Head of caudate nucleus (tissue), 42 donors: Measurements from ENCODE around the gene CTDSPL.
"Not testable (repeated sequence)": the region's sequence is repeated elsewhere in the genome, so short reads cannot be mapped to it uniquely, and the experiment has no call there.

Experiments
- DNase-seq, 42 donors: peaks; one replicate each; pipeline versions ENCODE4 v3.0.0 to v3.0.0-alpha.2; 2020 to 2021; ENCODE audit warnings: mixed read lengths in 7 of 42
- intact Hi-C: fragments of 100-400 bp; cut with DNase I; formaldehyde crosslinking; loops from one replicate; pipeline ENCODE4 v1.15.0; 2022

Gene CTDSPL

GRCh38 chr3:37973246-37974054, 111.8 kb downstream of the CTDSPL start:
- peak in 1 of 42 donors; percentile 40 for DNase-seq

GRCh38 chr3:37974121-37975083, 112.7 kb downstream of the CTDSPL start:
- intact Hi-C loops, result no loop called here
- peak in 41 of 42 donors; percentile 58 to 92 (median 77) for DNase-seq

More at GRCh38 chr3:37973246-37974054, 111.8 kb downstream of the CTDSPL start:
- intact Hi-C loops, result no loop called here

GRCh38 chr3:37979541-37980461, 118.1 kb downstream of the CTDSPL start:
- peak in 2 of 42 donors; percentile 15 to 16 for DNase-seq
- intact Hi-C loops, result no loop called here

GRCh38 chr3:37980462-37981347, 119.0 kb downstream of the CTDSPL start:
- intact Hi-C loops, result no loop called here

GRCh38 chr3:37981348-37981664, 119.6 kb downstream of the CTDSPL start:
- intact Hi-C loops, result no loop called here
- DNase-seq, result peak in 1 of 42 donors; percentile 10

More at GRCh38 chr3:37980462-37981347, 119.0 kb downstream of the CTDSPL start:
- DNase-seq, result peak in 2 of 42 donors; percentile 11 to 19

- intact Hi-C loops, result no loop called here
- DNase-seq, result peak in 1 of 42 donors; percentile 10
Observed at GRCh38 chr3:37982331-37982730, 120.7 kb downstream of the CTDSPL start.

GRCh38 chr3:37984051-37984450, 122.4 kb downstream of the CTDSPL start:
- DNase-seq, result peak in 5 of 42 donors; percentile 15 to 35 (median 20)
- intact Hi-C loops, result no loop called here

GRCh38 chr3:37984596-37984995, 122.9 kb downstream of the CTDSPL start:
- peak in 4 of 42 donors; percentile 15 to 23 (median 22) for DNase-seq
- intact Hi-C loops, result no loop called here

- DNase-seq, result peak in 6 of 42 donors; percentile 5 to 35 (median 12)
- intact Hi-C loops, result no loop called here
Observed at GRCh38 chr3:37985637-37986320, 124.1 kb downstream of the CTDSPL start.

GRCh38 chr3:37986479-37987314, 125.0 kb downstream of the CTDSPL start:
- intact Hi-C loops, result no loop called here
- DNase-seq, result peak in 8 of 42 donors; percentile 4 to 35 (median 14)

- intact Hi-C loops, result no loop called here
- peak in 5 of 42 donors; percentile 8 to 32 (median 18) for DNase-seq
Observed at GRCh38 chr3:37987315-37987697, 125.6 kb downstream of the CTDSPL start.

- intact Hi-C loops, result no loop called here
- peak in 4 of 42 donors; percentile 6 to 26 (median 9) for DNase-seq
Observed at GRCh38 chr3:37987751-37988179, 126.1 kb downstream of the CTDSPL start.

- peak in 4 of 42 donors; percentile 10 to 39 (median 10) for DNase-seq
Observed at GRCh38 chr3:37988376-37988775, 126.7 kb downstream of the CTDSPL start.

GRCh38 chr3:37988931-37989525, 127.3 kb downstream of the CTDSPL start:
- peak in 5 of 42 donors; percentile 5 to 38 (median 26) for DNase-seq

More at GRCh38 chr3:37988376-37988775, 126.7 kb downstream of the CTDSPL start:
- intact Hi-C loops, result not testable (repeated sequence)

GRCh38 chr3:37989821-37990480, 128.3 kb downstream of the CTDSPL start:
- peak in 7 of 42 donors; percentile 4 to 29 (median 8) for DNase-seq
- intact Hi-C loops, result no loop called here

More at GRCh38 chr3:37988931-37989525, 127.3 kb downstream of the CTDSPL start:
- intact Hi-C loops, result no loop called here
